Amygdala (tissue), 56 donors: ENCODE measurements around the gene CHST13.
"Not testable (repeated sequence)": the region's sequence is repeated elsewhere in the genome, so short reads cannot be mapped to it uniquely, and the experiment has no call there.

Experiments
- DNase-seq, 56 donors: peaks; one replicate each; lab custom pipeline; 2025; lab: John Stamatoyannopoulos, UW

CHST13 gene

DNA sequence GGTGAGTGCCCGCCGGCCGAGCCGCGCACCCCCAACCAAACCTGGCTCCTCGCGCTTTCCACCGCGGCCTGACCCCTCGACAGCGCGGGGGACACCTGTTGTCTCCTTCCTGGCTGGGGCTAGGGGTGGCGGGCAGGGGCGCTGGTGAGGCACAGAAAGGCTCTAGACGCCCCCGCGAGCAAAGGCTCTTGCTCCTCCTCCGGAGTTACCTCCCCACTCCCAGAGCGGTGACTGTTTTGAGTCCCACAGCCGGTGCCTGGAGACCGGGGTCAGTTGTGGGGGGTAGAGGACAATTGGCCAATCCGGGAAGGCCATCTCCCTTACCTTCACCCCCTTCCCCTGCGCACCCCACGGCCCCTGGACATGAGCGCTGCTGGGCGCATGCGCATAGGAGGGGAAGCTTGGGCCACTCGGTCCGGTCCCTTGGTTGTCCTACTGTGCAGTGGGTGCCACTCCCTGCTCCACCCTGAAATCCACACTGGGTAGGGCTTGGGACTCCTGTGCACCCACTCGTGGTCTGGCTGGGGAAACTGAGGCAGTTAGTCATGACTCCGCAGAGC is 554 bp downstream of the CHST13 start:
- peak in 1 of 56 donors; percentile 48 for DNase-seq

DNA sequence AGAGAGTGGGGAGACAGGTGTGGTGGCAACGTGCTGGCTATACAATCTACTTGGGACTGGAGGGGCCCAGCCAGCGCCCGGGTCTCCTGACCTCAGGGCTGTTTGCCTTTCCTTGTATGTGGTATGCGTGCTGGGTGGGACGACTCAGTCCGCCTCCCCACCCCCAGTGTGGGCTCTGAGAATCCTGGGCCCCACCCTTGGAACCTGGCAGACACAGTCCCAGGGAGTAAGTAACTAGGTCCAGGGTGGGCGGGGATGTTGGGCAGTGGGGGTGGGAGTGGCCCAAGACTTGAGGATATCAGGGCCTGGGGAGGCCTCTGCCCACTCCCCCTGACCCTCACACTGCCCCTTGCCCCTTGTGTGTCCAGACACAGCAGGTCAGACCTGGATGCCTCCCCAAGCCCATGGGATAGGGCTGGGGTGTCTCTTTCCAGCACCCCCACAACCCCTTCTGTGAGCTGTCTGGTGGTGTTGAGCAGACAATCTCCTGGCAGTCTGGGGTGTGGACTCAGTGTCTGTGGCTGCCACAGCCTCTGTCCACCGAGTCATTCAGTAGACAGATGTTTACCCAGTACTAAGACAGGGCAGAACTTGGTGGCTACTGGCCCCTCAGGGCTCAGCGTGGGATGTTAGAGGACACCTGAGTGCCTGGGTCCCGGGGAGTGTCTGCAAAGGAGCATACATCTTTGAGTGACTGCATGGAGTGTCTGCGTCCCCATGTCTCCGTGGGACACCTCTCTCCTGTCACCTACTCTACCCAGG is 1.3 kb downstream of the CHST13 start:
- no peak for DNase-seq

DNA sequence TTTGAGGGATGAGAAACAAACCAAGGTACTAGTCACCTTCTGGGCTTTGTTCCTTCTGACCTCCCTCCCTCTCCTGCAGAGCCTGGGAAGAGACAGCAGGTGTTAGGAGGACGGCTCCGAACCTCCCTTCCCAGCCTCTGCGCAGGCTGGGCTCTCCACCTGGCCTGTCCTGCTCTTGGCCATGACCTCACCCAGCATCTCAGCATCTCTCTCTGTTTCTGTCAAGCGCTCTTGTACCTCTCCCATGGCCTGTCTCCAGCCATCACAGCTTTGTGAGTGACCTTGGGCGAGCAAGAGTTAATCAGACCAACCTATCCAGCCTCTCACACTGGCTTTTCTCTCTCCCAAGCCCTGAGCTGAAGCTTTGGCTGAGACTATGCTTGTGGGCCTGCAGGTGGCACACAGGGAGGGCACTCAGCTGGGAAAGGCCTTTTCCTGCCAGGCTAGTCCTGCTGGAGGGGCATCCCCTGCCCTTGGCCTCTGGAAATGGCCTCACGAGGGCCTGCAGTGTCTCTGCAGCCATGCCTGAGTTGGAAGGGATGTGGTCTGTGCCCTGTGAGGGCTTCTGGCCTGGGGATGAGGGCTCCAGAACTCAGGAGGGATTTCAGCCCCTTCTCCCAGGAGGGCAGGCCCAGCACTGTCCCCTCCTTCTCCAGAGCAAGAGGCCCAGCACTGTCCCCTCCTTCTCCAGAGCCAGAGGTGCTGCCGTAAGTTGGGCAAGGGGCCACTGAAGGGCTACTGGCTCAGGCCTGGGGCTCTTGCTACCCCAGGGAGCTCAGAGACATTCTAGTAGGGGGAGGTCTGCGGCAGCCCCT is 2.1 kb downstream of the CHST13 start:
- DNase-seq = no peak

DNA sequence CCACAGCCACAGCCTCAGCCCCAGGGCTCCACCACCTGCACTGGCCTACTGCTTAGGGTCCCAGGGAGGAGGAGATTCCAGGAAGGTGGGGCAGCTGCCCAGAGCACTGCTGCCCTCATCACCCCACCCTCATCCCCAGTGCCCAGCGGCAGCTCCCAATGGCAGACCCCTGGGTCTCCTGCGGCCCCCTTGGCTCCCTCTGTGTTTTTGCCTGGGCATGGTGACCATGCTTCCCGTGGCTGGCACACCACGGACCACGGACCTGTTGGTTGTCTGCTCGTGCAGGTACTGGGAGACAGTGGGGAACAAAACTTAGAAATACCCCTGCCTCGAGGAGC is 2.7 kb downstream of the CHST13 start:
- no peak for DNase-seq

DNA sequence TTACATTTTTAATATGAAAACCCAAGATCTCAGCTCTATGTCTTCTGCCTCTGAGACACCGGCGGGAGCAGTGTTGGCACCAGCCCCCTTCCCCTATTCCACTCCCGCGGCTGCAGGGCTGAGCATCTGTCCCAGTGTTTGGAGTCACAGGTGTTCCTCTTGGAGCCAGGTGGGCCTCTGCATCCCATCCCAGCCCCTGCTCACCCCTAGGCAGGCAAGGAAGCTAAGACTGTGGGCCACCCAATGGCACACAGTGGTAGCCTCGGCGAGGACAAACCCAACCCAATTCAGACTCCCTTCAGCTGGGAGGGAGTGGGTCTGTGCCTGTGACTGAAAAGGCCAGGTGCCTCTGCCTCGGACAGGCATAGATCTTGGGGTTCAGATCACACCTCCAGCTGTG is 3.1 kb downstream of the CHST13 start:
- DNase-seq = no peak

DNA sequence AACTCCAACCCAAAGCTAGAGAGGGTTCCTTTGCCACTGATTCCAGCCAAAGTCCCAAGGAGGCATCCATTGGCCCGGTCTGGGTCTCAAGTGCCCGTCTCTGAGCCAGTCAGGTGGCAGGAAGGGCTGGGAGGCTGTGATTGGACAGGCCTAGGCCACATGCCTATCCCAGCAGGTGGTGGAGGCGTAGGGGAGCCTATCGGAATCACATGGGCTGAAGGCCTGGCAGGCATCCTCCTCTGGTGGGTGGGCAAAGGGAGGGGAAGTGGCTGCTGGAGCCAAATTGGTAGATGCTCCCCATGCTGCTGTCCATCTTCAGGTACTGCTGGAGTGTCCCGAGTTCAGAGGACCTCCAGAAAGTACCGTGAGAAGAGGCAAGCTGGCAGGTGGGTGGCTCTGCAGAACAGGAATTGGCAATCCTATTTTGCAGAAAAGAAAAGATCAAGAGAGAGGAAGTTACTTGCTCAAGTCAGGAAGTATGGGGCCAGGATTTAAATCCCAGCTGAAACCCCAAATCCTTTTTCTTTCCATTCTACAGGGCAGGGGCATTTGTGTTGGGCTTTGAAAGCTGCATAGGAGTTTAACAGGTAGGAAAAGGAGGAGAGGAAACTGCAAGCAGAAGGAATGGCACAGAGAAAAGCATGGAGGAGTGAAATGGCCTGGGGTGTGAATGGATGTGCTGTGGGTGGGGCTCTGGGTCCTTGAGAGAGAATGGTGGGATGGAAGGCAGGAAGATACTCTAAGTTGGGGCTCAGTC is 3.7 kb downstream of the CHST13 start:
- no peak for DNase-seq

DNA sequence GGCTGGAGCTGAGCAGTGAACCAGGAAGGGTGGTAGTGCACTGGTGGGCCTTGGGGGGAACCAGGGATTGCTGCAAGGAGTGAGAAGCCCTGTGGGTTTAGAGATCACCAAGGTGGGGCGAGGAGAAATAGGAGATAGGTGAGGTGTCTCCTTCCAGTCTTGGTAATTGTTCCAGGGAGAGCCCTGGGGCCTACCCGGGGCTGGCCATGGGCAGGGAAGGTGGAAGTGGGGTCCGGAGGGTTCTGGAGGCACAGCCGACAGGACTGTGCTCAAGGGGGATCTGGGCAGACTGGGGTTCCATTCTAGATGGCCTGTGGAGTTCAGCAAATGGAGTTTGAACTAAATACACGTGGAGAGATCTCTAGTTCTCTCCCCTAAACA is 4.5 kb downstream of the CHST13 start:
- DNase-seq = no peak

DNA sequence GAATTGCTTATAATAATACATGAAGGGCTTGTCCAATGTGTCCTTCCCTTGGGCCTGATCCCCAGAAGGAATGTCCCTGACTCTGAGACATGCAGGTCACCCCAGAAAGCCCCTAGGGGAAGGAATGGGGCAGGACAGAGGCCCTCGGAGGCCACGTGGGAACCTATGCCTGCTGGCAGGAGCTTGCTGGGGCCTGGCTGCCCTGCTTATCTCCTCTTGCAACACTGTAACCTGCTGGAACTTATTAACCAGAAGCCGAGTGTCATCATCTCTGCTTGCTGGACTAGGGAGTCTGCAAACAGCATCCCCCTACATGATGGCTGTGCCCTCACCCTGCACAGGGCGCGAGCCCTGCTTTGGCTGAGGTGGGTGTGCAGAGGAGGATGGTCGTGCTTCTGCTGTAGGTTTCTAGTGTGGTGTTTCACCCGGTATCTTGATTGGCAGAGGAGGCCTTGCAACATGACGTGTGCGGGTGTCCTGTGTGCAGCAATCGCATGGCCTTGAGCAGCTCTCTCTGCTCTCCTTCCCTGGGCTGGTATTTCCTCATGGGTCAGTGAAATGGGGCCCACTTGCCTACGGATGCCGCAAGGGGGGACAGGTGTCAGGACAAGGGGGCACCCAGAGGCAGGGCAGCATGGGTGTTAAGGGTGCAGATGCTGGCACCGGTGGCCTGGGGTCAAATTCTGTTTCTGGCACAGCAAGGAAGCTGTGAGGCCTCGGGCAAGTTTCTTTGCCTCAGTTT is 5.0 kb downstream of the CHST13 start:
- no peak for DNase-seq

DNA sequence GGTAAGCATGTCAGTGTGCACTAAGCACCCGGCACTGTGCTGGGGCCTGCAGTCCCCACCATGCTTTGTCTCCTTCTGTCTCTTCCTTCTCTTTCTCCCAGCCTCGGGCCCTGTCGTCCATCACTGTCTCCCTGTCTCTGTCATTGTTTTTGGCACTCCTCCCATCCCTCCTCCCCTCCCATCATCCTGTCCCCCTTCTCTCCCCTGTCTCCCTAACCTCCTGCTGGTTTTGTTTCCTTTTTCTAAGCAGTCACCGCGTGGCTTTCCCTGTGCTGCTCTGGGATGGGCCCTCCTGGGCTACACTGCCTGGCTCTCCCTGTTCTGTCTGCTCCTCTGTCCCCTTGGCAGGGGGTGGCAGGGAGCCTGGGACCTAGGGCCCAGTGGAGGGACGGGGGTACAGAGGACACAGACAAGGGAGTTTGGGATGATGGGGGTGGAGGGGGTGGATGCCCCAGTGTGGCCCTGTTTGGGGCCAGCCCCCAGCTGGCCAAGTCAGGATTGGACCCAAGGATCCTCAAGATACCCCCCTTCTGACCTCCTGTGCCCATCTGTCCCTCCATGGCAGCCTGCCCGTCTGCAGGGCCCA is 5.7 kb downstream of the CHST13 start:
- no peak for DNase-seq

DNA sequence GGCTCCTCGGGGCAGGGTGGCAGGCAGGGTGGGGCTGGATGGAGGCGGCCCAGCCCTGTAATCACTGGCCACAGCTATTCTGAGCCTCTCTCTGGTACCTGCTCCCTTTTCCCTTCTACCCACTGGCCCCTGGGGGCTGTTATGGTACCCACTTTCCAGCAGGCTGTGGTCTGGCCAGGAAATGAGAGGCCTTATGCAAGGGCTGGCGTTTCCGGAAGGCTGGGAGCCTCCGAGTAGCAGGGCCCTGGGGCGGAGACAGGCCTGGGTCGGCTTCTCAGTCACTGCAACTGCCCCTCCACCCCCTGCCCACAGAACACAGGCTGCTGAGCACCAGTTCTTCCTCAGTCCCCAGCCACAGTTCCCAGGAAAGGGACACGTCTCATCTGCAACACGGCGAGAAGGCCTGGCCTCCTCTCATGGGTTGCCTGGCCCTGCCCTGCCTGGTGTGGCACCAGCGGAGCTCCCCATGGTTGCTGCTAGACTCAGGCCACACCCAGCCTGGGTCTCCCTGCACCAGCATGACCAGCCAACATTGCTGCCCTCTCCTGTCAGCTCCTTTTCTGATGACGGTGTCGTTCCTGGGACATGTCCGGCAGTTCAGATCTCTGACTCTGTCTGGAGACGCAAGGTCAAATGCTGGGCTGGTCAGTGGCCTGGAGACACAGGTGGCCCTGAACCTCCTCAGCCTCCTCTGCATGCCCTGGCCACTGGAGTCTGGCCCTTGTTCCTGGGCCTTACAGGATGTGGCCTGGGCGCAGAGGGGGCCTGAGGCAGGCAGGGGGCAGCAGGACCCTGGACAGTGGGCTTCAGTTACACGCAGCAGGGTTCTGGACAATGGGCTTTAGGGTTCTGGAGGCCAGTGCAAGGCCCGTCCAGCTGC is 6.5 kb downstream of the CHST13 start:
- DNase-seq = peak in 5 of 56 donors; percentile 12 to 23 (median 22)

DNA sequence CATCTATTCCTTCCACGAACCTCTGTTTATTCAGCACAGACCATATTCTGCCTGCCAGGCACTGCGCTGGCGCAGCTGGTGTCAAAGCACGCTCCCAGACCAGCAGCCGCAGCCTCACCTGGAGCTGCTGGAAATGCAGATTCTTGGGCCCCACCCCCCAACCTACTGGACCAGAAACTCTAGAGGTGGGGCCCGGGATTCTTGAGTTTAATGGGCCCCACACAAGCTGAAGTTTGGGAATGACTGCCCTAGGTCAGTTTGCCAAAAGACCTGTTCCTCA is 7.0 kb downstream of the CHST13 start:
- no peak for DNase-seq

DNA sequence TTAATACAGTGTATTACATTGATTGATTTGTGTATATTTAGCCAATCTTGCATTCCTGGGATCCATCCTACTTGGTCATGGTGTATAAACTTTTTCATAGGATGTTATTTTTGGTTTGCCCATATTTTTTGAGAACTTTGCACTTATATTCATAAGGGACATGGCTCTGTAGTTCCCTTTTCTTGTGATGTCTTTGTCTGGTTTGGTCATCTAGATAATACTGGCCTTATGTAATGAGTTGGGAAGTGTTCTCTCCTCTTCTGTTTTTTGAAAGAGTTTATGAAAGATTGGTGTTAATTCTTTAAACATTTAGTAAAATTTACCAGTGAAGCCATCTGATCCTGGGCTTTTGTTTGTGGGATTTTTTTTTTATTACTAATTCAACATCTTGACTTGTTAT is 9.6 kb downstream of the CHST13 start:
- DNase-seq = no peak

DNA sequence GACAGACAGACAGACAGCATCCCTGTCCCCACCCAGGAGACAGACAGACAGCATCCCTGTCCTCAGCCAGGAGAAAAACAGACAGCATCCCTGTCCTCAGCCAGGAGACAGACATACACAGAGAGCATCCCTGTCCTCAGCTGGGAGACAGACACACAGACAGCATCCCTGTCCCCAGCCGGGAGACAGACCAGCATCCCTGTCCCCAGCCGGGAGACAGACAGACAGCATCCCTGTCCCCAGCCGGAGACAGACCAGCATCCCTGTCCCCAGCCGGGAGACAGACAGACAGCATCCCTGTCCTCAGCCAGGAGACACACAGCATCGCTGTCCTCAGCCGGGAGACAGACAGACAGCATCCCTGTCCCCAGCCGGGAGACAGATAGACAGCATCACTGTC is 10.8 kb downstream of the CHST13 start:
- not testable (repeated sequence) for DNase-seq

DNA sequence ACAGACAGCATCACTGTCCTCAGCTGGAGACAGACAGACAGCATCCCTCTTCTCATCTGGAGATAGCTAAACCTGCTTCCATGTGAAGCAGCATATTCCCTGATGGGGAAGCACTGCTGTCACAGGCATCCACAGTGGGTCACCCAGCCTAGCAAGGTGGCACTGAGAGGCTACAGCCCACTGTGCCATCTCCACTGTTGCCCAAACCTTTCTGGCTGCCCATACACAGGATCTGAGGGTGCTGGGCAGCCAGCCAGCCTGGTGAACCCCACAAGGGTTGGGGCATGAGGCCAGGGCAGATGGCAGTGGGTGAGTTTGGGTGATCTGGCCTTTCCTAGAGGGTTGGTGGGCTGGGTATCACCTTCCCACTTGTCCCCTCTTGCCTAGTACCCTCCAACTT is 11.7 kb downstream of the CHST13 start:
- DNase-seq = no peak

DNA sequence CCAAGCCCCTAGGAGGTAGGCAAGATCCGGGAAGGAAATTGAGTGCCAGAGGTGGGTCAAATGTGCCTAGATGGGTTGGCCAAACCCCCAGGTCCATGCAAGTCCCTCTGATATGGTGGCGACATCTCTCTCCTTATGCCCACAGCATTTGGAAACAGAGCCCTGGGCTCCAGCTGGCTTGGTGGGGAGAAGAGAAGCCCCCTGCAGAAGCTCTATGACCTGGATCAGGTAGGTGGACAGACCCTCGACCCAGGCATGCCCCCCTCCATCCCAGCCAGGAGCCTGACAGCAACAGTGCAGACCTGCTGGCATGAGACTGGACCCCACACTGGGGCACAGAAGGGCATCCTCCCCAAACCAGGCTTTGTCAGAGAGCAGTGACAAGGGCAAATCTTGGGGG is 12.2 kb downstream of the CHST13 start:
- no peak for DNase-seq

DNA sequence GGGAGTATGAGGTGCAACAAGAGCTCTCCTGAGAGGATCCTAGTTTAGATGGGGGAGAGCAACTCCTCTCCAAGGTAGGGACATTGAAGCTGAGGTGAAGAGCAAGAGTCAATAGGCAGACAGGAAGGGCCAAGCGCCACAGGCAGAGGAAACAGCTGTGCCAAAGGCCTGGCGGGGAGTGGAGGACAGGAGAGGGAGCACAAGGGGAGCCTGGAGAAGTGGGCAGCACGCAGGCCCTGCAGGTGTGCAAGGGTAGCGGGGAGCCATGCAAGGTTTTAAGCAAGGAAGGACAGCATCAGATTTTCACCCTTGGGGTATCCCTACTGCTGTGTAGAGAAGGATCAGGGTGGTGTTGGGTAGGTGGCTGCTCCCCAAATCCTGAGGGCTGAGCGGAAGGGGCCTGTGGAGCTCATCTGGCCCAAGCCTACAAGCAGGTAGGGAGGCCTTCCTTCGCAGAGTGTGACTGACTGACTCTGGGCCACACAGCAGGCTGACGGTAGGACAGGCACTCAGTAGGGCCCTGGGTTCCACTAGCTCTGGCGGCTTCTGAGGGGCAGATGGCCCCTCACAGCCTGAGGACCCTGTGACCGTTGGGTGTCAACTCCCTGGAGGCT is 13.3 kb downstream of the CHST13 start:
- DNase-seq = no peak

DNA sequence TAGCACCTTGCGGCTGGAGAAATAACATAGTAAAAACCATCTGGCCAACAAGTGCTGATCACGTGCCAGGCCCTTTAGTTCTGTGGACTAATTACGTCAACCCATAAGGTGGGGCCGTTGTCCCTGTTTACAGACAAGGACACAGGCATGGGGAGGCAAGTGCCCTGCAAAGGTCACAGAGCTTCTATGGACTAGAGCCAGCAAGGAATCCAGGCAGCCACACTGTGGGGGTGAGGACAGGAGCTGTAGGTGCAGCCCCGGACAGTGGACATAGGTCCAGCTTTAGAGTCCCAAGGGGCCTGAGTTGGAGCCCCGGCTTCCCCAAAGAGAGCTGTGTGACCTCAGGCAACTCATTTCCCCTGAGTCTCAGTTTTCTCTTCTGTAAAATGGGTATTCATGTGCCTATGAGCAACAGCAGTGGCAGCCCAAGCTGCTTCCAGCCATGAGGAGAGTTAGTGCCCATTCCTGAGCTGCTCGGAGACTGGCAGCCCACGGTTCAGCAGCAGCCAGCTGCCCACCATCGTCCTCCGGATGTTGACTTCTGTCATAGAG is 13.9 kb downstream of the CHST13 start:
- DNase-seq = no peak

DNA sequence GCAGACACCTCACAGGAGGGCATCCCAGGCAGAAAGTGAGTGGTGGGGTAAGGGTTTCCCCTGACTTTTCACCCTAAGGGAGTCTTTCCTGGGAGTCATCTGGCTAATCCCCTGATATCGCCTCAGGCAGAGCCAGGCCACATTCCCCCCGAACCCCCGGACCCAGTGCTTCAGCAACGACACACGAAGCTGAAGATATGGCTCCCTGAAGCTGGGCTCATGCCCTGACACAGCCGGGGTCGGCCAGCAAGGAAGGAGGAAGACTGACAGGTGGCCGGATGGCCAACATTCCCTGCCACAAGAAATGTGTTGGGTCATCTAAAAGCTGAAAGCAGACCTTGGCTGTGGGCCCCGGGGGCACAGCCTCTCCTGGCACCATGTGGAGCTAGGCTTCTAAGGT is 14.4 kb downstream of the CHST13 start:
- no peak for DNase-seq

DNA sequence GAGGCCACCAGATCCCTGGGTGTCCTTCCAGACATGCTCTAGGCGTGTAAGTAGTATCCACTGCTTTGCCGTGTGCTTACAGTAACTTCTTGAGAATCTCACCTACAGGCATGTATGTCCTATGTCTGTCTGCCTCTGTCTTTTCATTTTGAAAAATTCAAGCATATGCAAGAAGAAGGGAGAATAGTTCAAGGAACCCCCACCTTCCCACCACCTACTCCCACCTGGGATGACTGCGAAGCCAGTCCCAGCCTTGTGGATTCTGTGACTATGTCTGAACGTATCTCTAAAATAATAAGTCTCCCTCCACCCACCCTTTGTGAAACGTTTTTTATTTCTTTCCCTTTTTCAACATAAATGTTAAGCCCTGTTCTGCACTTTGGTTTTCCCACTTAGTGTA is 15.0 kb downstream of the CHST13 start:
- DNase-seq = no peak
